UCSD-AML1 (cell line): ENCODE data around the gene GGA1.
A peak's percentile ranks its signal among the peaks of the same experiment; 100 is the strongest.
"Not testable (repeated sequence)": the region's sequence is repeated elsewhere in the genome, so short reads cannot be mapped to it uniquely, and the experiment has no call there.

Experiments
- DNase-seq: peaks from one replicate; lab custom pipeline; 2025; ENCODE audit not compliant: unreplicated experiment; lab: John Stamatoyannopoulos, UW

Gene GGA1

GRCh38 chr22:37571258-37571991, 37.2 kb upstream of the GGA1 start:
- DNase-seq = no peak

GRCh38 chr22:37571992-37572373, 36.7 kb upstream of the GGA1 start:
- no peak for DNase-seq

- no peak for DNase-seq
These were observed 33.1 kb upstream of the GGA1 start for GRCh38 chr22:37575490-37576003.

- no peak for DNase-seq
These were observed 30.6 kb upstream of the GGA1 start for GRCh38 chr22:37578002-37578401.

- peak; percentile 42 for DNase-seq
These were observed 27.1 kb upstream of the GGA1 start for GRCh38 chr22:37581504-37581903.

GRCh38 chr22:37582526-37582925, 26.1 kb upstream of the GGA1 start:
- DNase-seq = no peak

- DNase-seq = no peak
These were observed 20.0 kb upstream of the GGA1 start for GRCh38 chr22:37588546-37589215.

- no peak for DNase-seq
These were observed 19.0 kb upstream of the GGA1 start for GRCh38 chr22:37589636-37590035.

- not testable (repeated sequence) for DNase-seq
These were observed 17.6 kb upstream of the GGA1 start for GRCh38 chr22:37591081-37591480.

- no peak for DNase-seq
These were observed 16.7 kb upstream of the GGA1 start for GRCh38 chr22:37591823-37592404.

GRCh38 chr22:37594237-37594636, 14.4 kb upstream of the GGA1 start:
- DNase-seq = no peak

- DNase-seq = no peak
These were observed 9.5 kb upstream of the GGA1 start for GRCh38 chr22:37599153-37599552.

- no peak for DNase-seq
These were observed 7.5 kb upstream of the GGA1 start for GRCh38 chr22:37601203-37601539.

- no peak for DNase-seq
These were observed 6.8 kb upstream of the GGA1 start for GRCh38 chr22:37601540-37602442.

- not testable (repeated sequence) for DNase-seq
These were observed 5.9 kb upstream of the GGA1 start for GRCh38 chr22:37602546-37603277.

- DNase-seq = no peak
These were observed 4.6 kb upstream of the GGA1 start for GRCh38 chr22:37604074-37604473.

GRCh38 chr22:37604875-37605274, 3.8 kb upstream of the GGA1 start:
- DNase-seq = peak; percentile 32

GRCh38 chr22:37607010-37607934, 1.4 kb upstream of the GGA1 start:
- DNase-seq = peak; percentile 79

GRCh38 chr22:37607935-37608476, 628 bp upstream of the GGA1 start:
- DNase-seq = no peak
